ENCODE data around the gene IL12RB1.

IL12RB1 gene

GRCh38 chr19:18086590-18087138, at the start of gene IL12RB1:
IL12RB1 (minus strand) TSS chr19:18086934; CDS start chr19:18086823, 111 bp downstream.
- Mint-ChIP-seq H3K27me3 (no peaks in the 10 kb centered on the region), H3K27ac (peak within 1 kb of the TSS; percentile 96), H3K4me3 (peak within 1 kb of the TSS; percentile 89), H3K36me3 (peaks cover 38% of the 10 kb centered on the region), H3K9me3 (peaks cover 12% of the 10 kb centered on the region), H3K4me1 (peaks cover 67% of the 10 kb centered on the region)
- peak; percentile 72 for ATAC-seq

- Mint-ChIP-seq H3K4me3 (no peak overlapping the region), H3K9me3 (no peaks in the 10 kb centered on the region), H3K36me3 (peaks cover 63% of the 10 kb centered on the region), H3K27ac (no peak overlapping the region), H3K4me1 (no peaks in the 10 kb centered on the region), H3K27me3 (no peaks in the 10 kb centered on the region)
- no peak for ATAC-seq
These were observed 49.2 kb upstream of the IL12RB1 start for GRCh38 chr19:18135712-18136584.

GRCh38 chr19:18131841-18132596, 45.3 kb upstream of the IL12RB1 start:
- peak; percentile 34 for ATAC-seq
- Mint-ChIP-seq H3K36me3 (peaks cover 70% of the 10 kb centered on the region), H3K27ac (no peak overlapping the region), H3K27me3 (no peaks in the 10 kb centered on the region), H3K4me3 (no peak overlapping the region), H3K4me1 (no peaks in the 10 kb centered on the region), H3K9me3 (no peaks in the 10 kb centered on the region)

GRCh38 chr19:18130523-18131242, 43.9 kb upstream of the IL12RB1 start:
- no peaks in the 10 kb centered on the region for H3K9me3 Mint-ChIP-seq
- no peak overlapping the region for H3K4me3 Mint-ChIP-seq
- ATAC-seq, result no peak
- H3K36me3 Mint-ChIP-seq, result peaks cover 64% of the 10 kb centered on the region
- no peak overlapping the region for H3K27ac Mint-ChIP-seq
- H3K4me1 Mint-ChIP-seq, result no peaks in the 10 kb centered on the region
- no peaks in the 10 kb centered on the region for H3K27me3 Mint-ChIP-seq

- no peak overlapping the region for H3K27ac Mint-ChIP-seq
- H3K27me3 Mint-ChIP-seq, result no peaks in the 10 kb centered on the region
- no peak for ATAC-seq
- H3K4me3 Mint-ChIP-seq, result no peak overlapping the region
- no peaks in the 10 kb centered on the region for H3K9me3 Mint-ChIP-seq
- no peaks in the 10 kb centered on the region for H3K4me1 Mint-ChIP-seq
- H3K36me3 Mint-ChIP-seq, result peaks cover 56% of the 10 kb centered on the region
These were observed 42.1 kb upstream of the IL12RB1 start for GRCh38 chr19:18128805-18129204.

GRCh38 chr19:18128044-18128443, 41.3 kb upstream of the IL12RB1 start:
- H3K4me1 Mint-ChIP-seq, result no peaks in the 10 kb centered on the region
- H3K9me3 Mint-ChIP-seq, result no peaks in the 10 kb centered on the region
- peaks cover 61% of the 10 kb centered on the region for H3K36me3 Mint-ChIP-seq
- H3K27me3 Mint-ChIP-seq, result no peaks in the 10 kb centered on the region
- H3K27ac Mint-ChIP-seq, result no peak overlapping the region
- H3K4me3 Mint-ChIP-seq, result no peak overlapping the region
- ATAC-seq, result no peak

GRCh38 chr19:18126097-18126496, 39.4 kb upstream of the IL12RB1 start:
- no peaks in the 10 kb centered on the region for H3K27me3 Mint-ChIP-seq
- ATAC-seq, result no peak
- H3K4me1 Mint-ChIP-seq, result no peaks in the 10 kb centered on the region
- peak overlapping the region; percentile 77 for H3K27ac Mint-ChIP-seq
- H3K36me3 Mint-ChIP-seq, result peaks cover 53% of the 10 kb centered on the region
- no peak overlapping the region for H3K4me3 Mint-ChIP-seq
- H3K9me3 Mint-ChIP-seq, result no peaks in the 10 kb centered on the region

- ATAC-seq, result no peak
- Mint-ChIP-seq H3K4me1 (peaks cover 16% of the 10 kb centered on the region), H3K27me3 (no peaks in the 10 kb centered on the region), H3K36me3 (peaks cover 40% of the 10 kb centered on the region), H3K27ac (no peak overlapping the region), H3K4me3 (no peak overlapping the region), H3K9me3 (no peaks in the 10 kb centered on the region)
These were observed 37.1 kb upstream of the IL12RB1 start for GRCh38 chr19:18123819-18124218.

GRCh38 chr19:18122860-18123795, 36.4 kb upstream of the IL12RB1 start:
- Mint-ChIP-seq H3K27ac (no peak overlapping the region), H3K36me3 (peaks cover 33% of the 10 kb centered on the region), H3K9me3 (no peaks in the 10 kb centered on the region), H3K4me3 (no peak overlapping the region), H3K27me3 (no peaks in the 10 kb centered on the region), H3K4me1 (peaks cover 23% of the 10 kb centered on the region)
- ATAC-seq, result no peak

- no peak overlapping the region for H3K27ac Mint-ChIP-seq
- H3K9me3 Mint-ChIP-seq, result no peaks in the 10 kb centered on the region
- H3K4me1 Mint-ChIP-seq, result peaks cover 28% of the 10 kb centered on the region
- H3K27me3 Mint-ChIP-seq, result no peaks in the 10 kb centered on the region
- no peak overlapping the region for H3K4me3 Mint-ChIP-seq
- ATAC-seq, result no peak
- peaks cover 31% of the 10 kb centered on the region for H3K36me3 Mint-ChIP-seq
These were observed 35.7 kb upstream of the IL12RB1 start for GRCh38 chr19:18122424-18122823.

GRCh38 chr19:18121166-18121565, 34.4 kb upstream of the IL12RB1 start:
- no peaks in the 10 kb centered on the region for H3K27me3 Mint-ChIP-seq
- H3K4me3 Mint-ChIP-seq, result no peak overlapping the region
- no peak overlapping the region for H3K27ac Mint-ChIP-seq

GRCh38 chr19:18120127-18120526, 33.4 kb upstream of the IL12RB1 start:
- no peak for ATAC-seq
- Mint-ChIP-seq H3K9me3 (no peaks in the 10 kb centered on the region), H3K36me3 (peaks cover 32% of the 10 kb centered on the region), H3K4me3 (peak overlapping the region; percentile 75), H3K27me3 (no peaks in the 10 kb centered on the region), H3K4me1 (peaks cover 41% of the 10 kb centered on the region), H3K27ac (peak overlapping the region; percentile 83)

More at GRCh38 chr19:18121166-18121565, 34.4 kb upstream of the IL12RB1 start:
- H3K36me3 Mint-ChIP-seq, result peaks cover 29% of the 10 kb centered on the region
- no peaks in the 10 kb centered on the region for H3K9me3 Mint-ChIP-seq
- no peak for ATAC-seq
- peaks cover 34% of the 10 kb centered on the region for H3K4me1 Mint-ChIP-seq

GRCh38 chr19:18119717-18120105, 33.0 kb upstream of the IL12RB1 start:
- Mint-ChIP-seq H3K36me3 (peaks cover 36% of the 10 kb centered on the region), H3K4me3 (peak overlapping the region; percentile 75), H3K4me1 (peaks cover 45% of the 10 kb centered on the region), H3K27me3 (no peaks in the 10 kb centered on the region), H3K27ac (peak overlapping the region; percentile 83), H3K9me3 (no peaks in the 10 kb centered on the region)
- ATAC-seq, result no peak

Measured in stimulated activated memory B cell treated with anti-CD40 and anti-IgM and Interleukin-4, amounts not matched to agents 10 μg/mL and 1 μg/mL and 100 μg/mL, for 72 hours (primary cell).